Smooth muscle cell (in vitro differentiated cells): ENCODE results near the gene C5AR1. TPM values are rescaled to one million over a fixed set of nuclear protein-coding genes. Genes with fewer than 3 reads are reported as not detected.

ENCODE experiments used
- DNase-seq: peaks from one replicate; lab custom pipeline; 2025; ENCODE audit not compliant: unreplicated experiment; lab: John Stamatoyannopoulos, UW
- H2AFZ ChIP-seq: fragments of 200-600 bp; sonication (generic); 2 replicates; pipeline ENCODE4 v1.6.0; 2016; ENCODE audit warnings: antibody characterized with exemption, low read depth, mild to moderate bottlenecking
- H3F3A ChIP-seq: fragments of 200-600 bp; sonication (generic); 2 replicates; pipeline ENCODE4 v1.6.0; 2017; ENCODE audit warnings: antibody characterized with exemption, low read depth
- H3K27ac ChIP-seq: fragments of 200-600 bp; sonication (generic); 2 replicates; pipeline ENCODE4 v1.5.1; 2016; ENCODE audit warnings: low read depth, mild to moderate bottlenecking
- H3K27me3 ChIP-seq: fragments of 200-600 bp; sonication (generic); 2 replicates; pipeline ENCODE4 v1.6.1; 2016; ENCODE audit warnings: low read depth, mild to moderate bottlenecking
- H3K36me3 ChIP-seq: fragments of 200-600 bp; sonication (generic); 2 replicates; pipeline ENCODE4 v1.5.1; 2016; ENCODE audit warnings: low read depth
- H3K4me1 ChIP-seq: fragments of 200-600 bp; sonication (generic); 2 replicates; pipeline ENCODE4 v1.5.1; 2016; ENCODE audit warnings: low read depth
- H3K4me2 ChIP-seq: fragments of 200-600 bp; sonication (generic); 2 replicates; pipeline ENCODE4 v1.6.0; 2016; ENCODE audit warnings: mild to moderate bottlenecking
- H3K4me3 ChIP-seq: fragments of 200-600 bp; sonication (generic); 2 replicates; pipeline ENCODE4 v1.5.1; 2016; ENCODE audit warnings: mild to moderate bottlenecking
- H3K79me2 ChIP-seq: fragments of 200-600 bp; sonication (generic); 2 replicates; pipeline ENCODE4 v1.6.0; 2016; ENCODE audit warnings: low read depth, mild to moderate bottlenecking
- H3K9ac ChIP-seq: fragments of 200-600 bp; sonication (generic); 2 replicates; pipeline ENCODE4 v1.6.0; 2016; ENCODE audit warnings: low read depth
- H3K9me3 ChIP-seq: fragments of 200-600 bp; sonication (generic); replicated peaks from 2 replicates; pipeline ENCODE4 v1.5.1; 2016; ENCODE audit warnings: low read depth
- H4K20me1 ChIP-seq: fragments of 200-600 bp; sonication (generic); 2 replicates; pipeline ENCODE4 v1.6.0; 2016; ENCODE audit warnings: low read depth
- CTCF ChIP-seq: fragments of 200-600 bp; sonication (generic); IDR thresholded peaks from 2 replicates; pipeline ENCODE4 v1.5.1; 2017; ENCODE audit warnings: borderline replicate concordance, mild to moderate bottlenecking, antibody characterized with exemption; ENCODE audit not compliant: insufficient read depth, poor library complexity, severe bottlenecking
- WGBS: methylation state at CpG from one replicate; pipeline ENCODE4 v1.1.7; 2016; ENCODE audit warnings: low lambda C conversion rate; 5-methylcytosine and 5-hydroxymethylcytosine counted together
- polyA plus RNA-seq: library from polyadenylated mRNA; unstranded; fragments of >200 nt; fragmentation: Nextera tagmentation; extraction: Ambion mirVana; gene quantifications from 2 replicates; pipeline ENCODE4 v1.2.1, GENCODE V29; 2016
- total RNA-seq: library from RNA; depleted of rRNA; stranded (reverse); fragments of >200 nt; gene quantifications from 2 replicates; pipeline ENCODE4 v1.2.3, GENCODE V29; 2014

C5AR1 gene
- total and polyA plus RNA-seq, 2 experiments from 2014 or later, result 0.48 to 1.6 TPM

- Histone ChIP-seq H3K9ac (no peak overlapping the region), H3K27ac (no peak overlapping the region), H2AFZ (no peak overlapping the region), H3K4me2 (no peak overlapping the region), H3K27me3 (no peaks in the 10 kb centered on the region), H3K4me1 (no peaks in the 10 kb centered on the region), H3K79me2 (peaks cover 16% of the 10 kb centered on the region), H3K9me3 (no peaks in the 10 kb centered on the region), H3K36me3 (peaks cover 5% of the 10 kb centered on the region), H4K20me1 (peaks cover 50% of the 10 kb centered on the region), H3F3A (peaks cover 3% of the 10 kb centered on the region), H3K4me3 (no peak overlapping the region)
- no peak for TF ChIP-seq CTCF
- WGBS, result 91% methylated on average over 17 of the region's 21 CpGs
- DNase-seq, result no peak
Measured at GRCh38 chr19:47266401-47266941, 43.2 kb upstream of the C5AR1 start.

GRCh38 chr19:47267350-47267759 lies 42.3 kb upstream of the C5AR1 start:
- H3K4me1 ChIP-seq, result peaks cover 6% of the 10 kb centered on the region
- H3K4me2 ChIP-seq, result no peak overlapping the region
- H3K79me2 ChIP-seq, result peaks cover 15% of the 10 kb centered on the region
- no peak for DNase-seq
- H3K9ac ChIP-seq, result no peak overlapping the region
- H3K4me3 ChIP-seq, result no peak overlapping the region
- peaks cover 5% of the 10 kb centered on the region for H3K36me3 ChIP-seq
- H2AFZ ChIP-seq, result no peak overlapping the region
- peaks cover 48% of the 10 kb centered on the region for H4K20me1 ChIP-seq
- no peak overlapping the region for H3K27ac ChIP-seq
- TF ChIP-seq CTCF, result no peak
- 97% methylated on average over 14 of the region's 14 CpGs for WGBS
- no peaks in the 10 kb centered on the region for H3K9me3 ChIP-seq
- no peaks in the 10 kb centered on the region for H3K27me3 ChIP-seq
- peaks cover 8% of the 10 kb centered on the region for H3F3A ChIP-seq

GRCh38 chr19:47268028-47268427 lies 41.6 kb upstream of the C5AR1 start:
- H3K79me2 ChIP-seq, result peaks cover 10% of the 10 kb centered on the region
- H4K20me1 ChIP-seq, result peaks cover 42% of the 10 kb centered on the region
- no peak overlapping the region for H3K4me3 ChIP-seq
- H3F3A ChIP-seq, result peaks cover 14% of the 10 kb centered on the region
- H3K4me2 ChIP-seq, result no peak overlapping the region
- DNase-seq, result no peak
- TF ChIP-seq CTCF, result no peak
- peaks cover 5% of the 10 kb centered on the region for H3K36me3 ChIP-seq
- H3K9ac ChIP-seq, result no peak overlapping the region
- H2AFZ ChIP-seq, result no peak overlapping the region
- H3K27me3 ChIP-seq, result no peaks in the 10 kb centered on the region
- peak overlapping the region; percentile 8 for H3K27ac ChIP-seq
- WGBS, result 81% methylated on average over 6 of the region's 6 CpGs
- H3K9me3 ChIP-seq, result no peaks in the 10 kb centered on the region
- peaks cover 12% of the 10 kb centered on the region for H3K4me1 ChIP-seq

GRCh38 chr19:47269596-47269995 lies 40.1 kb upstream of the C5AR1 start:
- Histone ChIP-seq H3K27ac (no peak overlapping the region), H3K79me2 (peaks cover 3% of the 10 kb centered on the region), H3K9me3 (no peaks in the 10 kb centered on the region), H3F3A (peaks cover 20% of the 10 kb centered on the region), H3K4me1 (peaks cover 12% of the 10 kb centered on the region), H3K9ac (no peak overlapping the region), H2AFZ (no peak overlapping the region), H3K4me3 (no peak overlapping the region), H3K27me3 (no peaks in the 10 kb centered on the region), H4K20me1 (peaks cover 29% of the 10 kb centered on the region), H3K4me2 (no peak overlapping the region), H3K36me3 (peaks cover 5% of the 10 kb centered on the region)
- no peak for TF ChIP-seq CTCF
- no peak for DNase-seq
- WGBS, result 89% methylated on average over 7 of the region's 7 CpGs
